ENCODE data around the gene IL13. TPM values are rescaled to one million over a fixed set of nuclear protein-coding genes. Genes with fewer than 3 reads are reported as not detected.

IL13 gene
- total RNA-seq, 1 donor from 2014 or later = not detected

DNA sequence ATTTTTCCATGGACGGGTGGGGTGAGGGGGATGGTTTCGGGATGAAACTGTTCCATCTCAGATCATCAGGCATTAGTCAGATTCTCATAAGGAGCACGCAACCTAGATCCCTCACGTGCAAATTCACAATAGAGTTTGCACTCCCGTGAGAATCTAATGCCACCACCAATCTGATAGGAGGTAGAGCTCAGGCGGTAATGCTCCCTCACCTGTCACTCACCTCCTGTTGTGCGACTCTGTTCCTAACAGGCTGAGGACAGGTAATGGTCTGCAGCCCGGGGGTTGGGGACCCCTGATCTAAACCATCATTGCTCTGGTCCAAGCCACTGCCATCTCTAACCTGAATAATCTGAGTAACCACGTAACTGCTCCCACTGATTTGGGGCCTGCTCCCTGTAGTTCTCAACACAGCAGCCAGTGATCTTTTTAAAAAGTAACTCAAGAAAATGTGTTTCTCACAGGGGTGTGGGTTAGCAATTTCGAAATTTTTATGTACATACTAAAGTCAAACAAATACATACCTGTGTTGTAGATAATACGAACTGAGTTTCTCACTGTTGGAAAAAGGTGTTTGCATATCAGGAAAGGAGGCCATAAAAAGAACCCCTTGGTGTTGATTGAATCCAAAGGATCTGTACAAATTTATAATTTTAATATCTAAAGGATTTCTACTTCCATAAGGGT lies 11.2 kb upstream of the IL13 start:
- no peaks in the 10 kb centered on the region for H3K27me3 Mint-ChIP-seq (ENCODE audit: low read depth)
- TF ChIP-seq, protein P1, sequence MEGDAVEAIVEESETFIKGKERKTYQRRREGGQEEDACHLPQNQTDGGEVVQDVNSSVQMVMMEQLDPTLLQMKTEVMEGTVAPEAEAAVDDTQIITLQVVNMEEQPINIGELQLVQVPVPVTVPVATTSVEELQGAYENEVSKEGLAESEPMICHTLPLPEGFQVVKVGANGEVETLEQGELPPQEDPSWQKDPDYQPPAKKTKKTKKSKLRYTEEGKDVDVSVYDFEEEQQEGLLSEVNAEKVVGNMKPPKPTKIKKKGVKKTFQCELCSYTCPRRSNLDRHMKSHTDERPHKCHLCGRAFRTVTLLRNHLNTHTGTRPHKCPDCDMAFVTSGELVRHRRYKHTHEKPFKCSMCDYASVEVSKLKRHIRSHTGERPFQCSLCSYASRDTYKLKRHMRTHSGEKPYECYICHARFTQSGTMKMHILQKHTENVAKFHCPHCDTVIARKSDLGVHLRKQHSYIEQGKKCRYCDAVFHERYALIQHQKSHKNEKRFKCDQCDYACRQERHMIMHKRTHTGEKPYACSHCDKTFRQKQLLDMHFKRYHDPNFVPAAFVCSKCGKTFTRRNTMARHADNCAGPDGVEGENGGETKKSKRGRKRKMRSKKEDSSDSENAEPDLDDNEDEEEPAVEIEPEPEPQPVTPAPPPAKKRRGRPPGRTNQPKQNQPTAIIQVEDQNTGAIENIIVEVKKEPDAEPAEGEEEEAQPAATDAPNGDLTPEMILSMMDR (IDR thresholded peaks at IDR 0.05) = no peak
- no peak overlapping the region for H3K27ac Mint-ChIP-seq (ENCODE audit: unreplicated experiment)
- no peaks in the 10 kb centered on the region for H3K4me1 Mint-ChIP-seq (ENCODE audit: low read depth)
- H3K36me3 Mint-ChIP-seq (ENCODE audit: low read depth) = peaks cover 25% of the 10 kb centered on the region
- H3K9me3 Mint-ChIP-seq (ENCODE audit: low read depth) = peaks cover 13% of the 10 kb centered on the region
- H3K4me3 Mint-ChIP-seq (ENCODE audit: unreplicated experiment) = no peak overlapping the region
- no peak for DNase-seq (ENCODE audit: low spot score)

GRCh38 chr5:132647473-132647872 lies 10.5 kb upstream of the IL13 start:
- Mint-ChIP-seq H3K9me3 (ENCODE audit: low read depth) (peaks cover 13% of the 10 kb centered on the region), H3K27me3 (ENCODE audit: low read depth) (no peaks in the 10 kb centered on the region), H3K27ac (ENCODE audit: unreplicated experiment) (no peak overlapping the region), H3K4me3 (ENCODE audit: unreplicated experiment) (no peak overlapping the region), H3K4me1 (ENCODE audit: low read depth) (no peaks in the 10 kb centered on the region), H3K36me3 (ENCODE audit: low read depth) (peaks cover 22% of the 10 kb centered on the region)
- DNase-seq (ENCODE audit: low spot score) = no peak
- TF ChIP-seq, protein P1 (IDR thresholded peaks at IDR 0.05) = no peak

DNA sequence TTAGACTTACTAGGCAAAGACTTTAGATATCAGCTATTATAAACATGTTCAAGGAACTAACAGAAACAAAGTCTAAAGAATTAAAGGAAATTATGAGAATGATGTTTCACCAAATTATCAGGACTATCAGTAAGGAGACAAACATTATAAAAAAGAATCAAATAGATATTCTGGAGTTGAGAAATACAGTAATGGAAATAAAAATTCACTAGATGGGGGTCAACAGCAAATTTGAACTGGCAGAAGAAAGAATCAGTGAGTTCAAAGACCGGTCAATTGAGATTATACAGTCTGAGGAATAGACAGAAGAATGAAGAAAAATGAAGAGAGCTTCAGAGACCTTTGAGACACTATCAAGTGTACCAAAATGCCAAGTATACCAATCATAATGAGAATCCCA lies 9.6 kb upstream of the IL13 start:
- H3K27ac Mint-ChIP-seq (ENCODE audit: unreplicated experiment) = no peak overlapping the region
- peaks cover 13% of the 10 kb centered on the region for H3K9me3 Mint-ChIP-seq (ENCODE audit: low read depth)
- H3K4me1 Mint-ChIP-seq (ENCODE audit: low read depth) = no peaks in the 10 kb centered on the region
- TF ChIP-seq, protein P1 (IDR thresholded peaks at IDR 0.05) = no peak
- peaks cover under 1% of the 10 kb centered on the region for H3K27me3 Mint-ChIP-seq (ENCODE audit: low read depth)
- DNase-seq (ENCODE audit: low spot score) = no peak
- H3K4me3 Mint-ChIP-seq (ENCODE audit: unreplicated experiment) = no peak overlapping the region
- peaks cover 15% of the 10 kb centered on the region for H3K36me3 Mint-ChIP-seq (ENCODE audit: low read depth)

DNA sequence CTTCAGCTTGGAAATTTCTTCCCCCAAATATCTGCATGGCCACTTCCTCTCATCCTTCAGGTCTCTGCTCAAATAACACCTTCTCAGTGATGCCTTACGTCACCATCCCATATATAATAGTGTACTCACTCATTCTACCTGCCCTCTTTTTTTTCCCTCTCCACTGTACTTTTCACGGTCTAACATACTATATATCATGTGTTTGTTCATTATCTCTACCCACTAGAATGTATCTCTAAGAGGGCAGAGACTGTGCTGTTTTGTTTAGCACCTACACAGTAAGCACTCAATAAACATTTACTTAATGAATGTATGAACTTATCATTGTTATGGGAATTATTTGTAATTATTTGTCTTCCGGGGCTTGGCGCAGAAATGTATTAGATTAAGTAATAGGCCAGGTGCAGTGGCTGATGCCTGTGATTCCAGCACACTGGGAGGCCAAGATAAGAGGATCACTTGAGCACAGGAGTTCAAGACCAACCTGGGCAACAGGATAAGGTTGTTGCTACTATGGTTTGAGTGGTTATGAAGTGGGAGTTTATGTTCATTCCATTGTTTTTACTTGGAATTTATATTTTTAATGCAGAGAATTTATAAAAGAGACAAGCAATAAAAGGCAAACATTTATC lies 6.0 kb upstream of the IL13 start:
- peaks cover 13% of the 10 kb centered on the region for H3K27me3 Mint-ChIP-seq (ENCODE audit: low read depth)
- DNase-seq (ENCODE audit: low spot score) = no peak
- H3K27ac Mint-ChIP-seq (ENCODE audit: unreplicated experiment) = no peak overlapping the region
- H3K36me3 Mint-ChIP-seq (ENCODE audit: low read depth) = peaks cover 5% of the 10 kb centered on the region
- peaks cover 13% of the 10 kb centered on the region for H3K9me3 Mint-ChIP-seq (ENCODE audit: low read depth)
- TF ChIP-seq, protein P1 (IDR thresholded peaks at IDR 0.05) = no peak
- H3K4me1 Mint-ChIP-seq (ENCODE audit: low read depth) = peaks cover 3% of the 10 kb centered on the region
- no peak overlapping the region for H3K4me3 Mint-ChIP-seq (ENCODE audit: unreplicated experiment)

GRCh38 chr5:132653716-132654115 lies 4.3 kb upstream of the IL13 start:
- no peak for DNase-seq (ENCODE audit: low spot score)
- H3K36me3 Mint-ChIP-seq (ENCODE audit: low read depth) = peaks cover under 1% of the 10 kb centered on the region
- H3K27ac Mint-ChIP-seq (ENCODE audit: unreplicated experiment) = no peak overlapping the region
- TF ChIP-seq, protein P1 (IDR thresholded peaks at IDR 0.05) = no peak
- peaks cover 13% of the 10 kb centered on the region for H3K27me3 Mint-ChIP-seq (ENCODE audit: low read depth)
- H3K4me1 Mint-ChIP-seq (ENCODE audit: low read depth) = peaks cover 3% of the 10 kb centered on the region
- H3K4me3 Mint-ChIP-seq (ENCODE audit: unreplicated experiment) = no peak overlapping the region
- peaks cover 1% of the 10 kb centered on the region for H3K9me3 Mint-ChIP-seq (ENCODE audit: low read depth)
